ENCODE data around the gene LRRC19. TPM values are rescaled to one million over a fixed set of nuclear protein-coding genes. Genes with fewer than 3 reads are reported as not detected.

The LRRC19 gene
- total RNA-seq, 1 experiment from 2014 or later = not detected

- DNase-seq (ENCODE audit: low spot score) = no peak
- in situ Hi-C loops (cut with HindIII; ENCODE audit: low sequenced_read_pairs) = no loop called here
These were observed 48.6 kb downstream of the LRRC19 start for GRCh38 chr9:26956860-26957233.

DNA sequence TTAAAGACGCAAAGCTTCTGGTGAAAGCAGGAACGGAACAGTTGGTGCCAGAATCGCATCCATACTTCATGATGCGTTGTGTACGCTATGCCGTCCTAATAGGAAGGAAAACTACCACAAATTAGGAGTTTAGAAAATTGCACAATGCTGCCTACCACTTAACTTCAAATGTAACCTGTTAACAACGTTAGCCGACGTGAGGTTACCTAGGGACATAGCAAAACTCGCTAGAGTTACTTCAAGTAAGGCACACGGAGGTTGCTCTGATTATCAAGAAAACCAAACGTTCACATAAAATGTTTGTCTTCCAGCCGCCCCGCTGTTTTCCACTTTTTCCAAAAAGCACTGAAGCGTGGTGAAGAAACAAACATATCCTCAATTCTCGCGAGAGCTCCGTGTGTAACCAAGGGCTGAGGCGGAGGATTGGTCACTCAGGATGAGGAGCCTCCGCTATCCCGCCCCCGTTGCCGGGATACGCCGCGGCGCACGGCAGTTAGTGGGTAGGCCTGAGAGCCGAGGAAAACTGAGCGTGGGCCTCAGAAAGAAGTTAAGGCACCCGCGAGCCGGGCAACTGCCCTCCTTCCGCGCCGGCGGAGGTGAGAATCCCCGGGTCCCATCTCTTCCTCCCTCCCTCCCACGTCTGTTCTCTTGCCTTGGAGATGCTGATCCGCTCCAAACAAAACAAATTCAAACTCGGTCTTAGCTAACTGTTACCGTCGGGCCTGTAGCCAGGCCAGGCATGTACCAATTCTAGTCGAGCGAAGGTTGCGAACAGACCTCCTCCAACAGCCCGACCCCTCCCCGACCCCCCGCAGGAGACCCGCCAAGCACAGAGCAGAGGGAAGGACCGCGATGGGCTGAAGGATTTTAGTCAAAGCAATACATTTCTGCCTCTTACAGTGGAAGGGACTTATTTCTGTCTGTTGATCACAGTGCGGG, 49.3 kb downstream of the LRRC19 start, which contains the start of gene IFT74:
Gene IFT74 (plus strand): TSS at position 492 of the 939 bp plus-strand sequence. CDS start 5,556 bp downstream, outside the sequence.
- in situ Hi-C loops (cut with HindIII; ENCODE audit: low sequenced_read_pairs) = no loop called here
- peak; percentile 99 for DNase-seq (ENCODE audit: low spot score)

- DNase-seq (ENCODE audit: low spot score) = peak; percentile 37
These were observed 50.1 kb downstream of the LRRC19 start for GRCh38 chr9:26955222-26955903.

DNA sequence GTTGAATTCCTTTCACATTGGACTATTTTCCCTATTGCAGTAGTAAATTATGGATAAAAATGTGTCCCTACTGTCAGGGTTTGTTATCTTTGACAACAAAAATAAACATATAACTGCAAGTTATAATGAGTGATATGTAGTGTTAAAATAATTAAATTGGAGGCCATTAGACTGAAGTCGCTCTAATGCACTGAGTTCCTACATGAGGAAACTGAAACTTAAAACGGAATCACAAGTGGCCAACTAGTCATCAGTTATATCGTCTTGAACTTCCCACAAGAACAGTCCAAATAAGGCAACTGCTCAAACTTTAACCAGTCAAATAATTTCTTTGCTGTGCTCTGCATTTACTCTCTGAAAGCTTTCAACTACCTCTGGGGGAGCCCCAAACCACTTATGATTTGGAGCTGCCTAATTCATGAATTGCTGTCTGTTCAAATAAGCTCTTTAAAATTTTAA, 51.4 kb downstream of the LRRC19 start:
- DNase-seq (ENCODE audit: low spot score) = no peak
- in situ Hi-C loops (cut with HindIII; ENCODE audit: low sequenced_read_pairs) = no loop called here

More at GRCh38 chr9:26955222-26955903, 50.1 kb downstream of the LRRC19 start:
- in situ Hi-C loops (cut with HindIII; ENCODE audit: low sequenced_read_pairs) = no loop called here

- in situ Hi-C loops (cut with HindIII; ENCODE audit: low sequenced_read_pairs) = no loop called here
- no peak for DNase-seq (ENCODE audit: low spot score)
These were observed 53.7 kb downstream of the LRRC19 start for GRCh38 chr9:26951794-26952193.

DNA sequence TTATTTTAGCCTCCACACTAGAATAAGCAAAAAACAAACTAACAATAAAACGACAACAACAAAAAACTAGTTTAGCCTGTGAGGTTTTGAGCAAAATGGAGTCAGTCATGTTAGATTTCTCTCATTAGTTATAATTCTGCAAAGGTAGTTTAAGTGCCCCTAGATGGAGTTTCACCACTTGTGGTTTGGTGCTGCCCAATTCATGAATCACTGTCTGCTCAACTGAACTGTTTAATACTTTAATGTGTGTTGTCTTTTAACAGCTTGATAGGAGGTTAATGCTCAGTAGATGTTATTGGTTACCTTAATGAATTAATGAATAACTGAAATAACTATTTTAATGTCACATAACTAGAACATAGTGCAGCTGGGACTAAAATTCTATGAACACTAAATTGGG, 55.0 kb downstream of the LRRC19 start:
- DNase-seq (ENCODE audit: low spot score) = no peak
- in situ Hi-C loops (cut with HindIII; ENCODE audit: low sequenced_read_pairs) = no loop called here

DNA sequence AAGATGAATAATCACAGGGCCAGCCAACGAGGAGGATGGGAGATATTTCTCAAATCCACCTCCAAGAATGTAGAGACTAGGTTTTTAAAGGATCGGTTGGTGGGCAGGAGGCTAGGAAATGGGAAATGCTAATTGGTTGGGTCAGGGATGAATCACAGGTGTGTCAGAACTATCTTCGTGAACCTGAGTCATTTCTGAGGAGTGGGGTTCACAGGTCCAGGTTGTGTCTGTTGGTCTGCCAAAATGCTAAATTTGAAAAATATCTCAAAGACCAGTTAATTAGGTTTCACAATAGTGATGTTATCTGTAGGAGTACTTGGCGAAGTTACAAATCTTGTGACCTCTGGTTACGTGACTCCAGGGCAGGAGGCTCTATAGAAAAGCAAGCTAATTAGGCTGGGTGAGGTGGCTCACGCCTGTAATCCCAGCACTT, 55.8 kb downstream of the LRRC19 start:
- DNase-seq (ENCODE audit: low spot score) = no peak
- in situ Hi-C loops (cut with HindIII; ENCODE audit: low sequenced_read_pairs) = no loop called here

DNA sequence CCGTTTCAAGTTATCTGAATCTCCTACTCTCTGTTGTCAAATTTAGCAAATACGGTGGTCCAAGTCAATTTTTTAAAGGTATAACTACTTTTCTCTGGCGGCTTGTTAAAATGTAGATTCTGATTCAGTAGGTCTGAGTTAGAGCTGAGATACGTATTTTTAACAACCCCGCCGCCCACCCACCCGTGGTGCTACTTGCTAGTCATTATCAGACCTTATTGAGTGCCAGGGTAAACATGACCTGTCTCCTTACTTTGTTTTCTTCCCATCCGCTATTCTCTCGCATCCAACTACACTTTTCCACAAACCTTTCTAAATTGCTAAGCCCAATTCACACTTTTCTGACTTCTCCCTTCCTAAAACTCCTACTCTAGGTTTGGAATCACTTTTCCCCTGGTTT, 57.7 kb downstream of the LRRC19 start:
- no peak for DNase-seq (ENCODE audit: low spot score)
- in situ Hi-C loops (cut with HindIII; ENCODE audit: low sequenced_read_pairs) = no loop called here

DNA sequence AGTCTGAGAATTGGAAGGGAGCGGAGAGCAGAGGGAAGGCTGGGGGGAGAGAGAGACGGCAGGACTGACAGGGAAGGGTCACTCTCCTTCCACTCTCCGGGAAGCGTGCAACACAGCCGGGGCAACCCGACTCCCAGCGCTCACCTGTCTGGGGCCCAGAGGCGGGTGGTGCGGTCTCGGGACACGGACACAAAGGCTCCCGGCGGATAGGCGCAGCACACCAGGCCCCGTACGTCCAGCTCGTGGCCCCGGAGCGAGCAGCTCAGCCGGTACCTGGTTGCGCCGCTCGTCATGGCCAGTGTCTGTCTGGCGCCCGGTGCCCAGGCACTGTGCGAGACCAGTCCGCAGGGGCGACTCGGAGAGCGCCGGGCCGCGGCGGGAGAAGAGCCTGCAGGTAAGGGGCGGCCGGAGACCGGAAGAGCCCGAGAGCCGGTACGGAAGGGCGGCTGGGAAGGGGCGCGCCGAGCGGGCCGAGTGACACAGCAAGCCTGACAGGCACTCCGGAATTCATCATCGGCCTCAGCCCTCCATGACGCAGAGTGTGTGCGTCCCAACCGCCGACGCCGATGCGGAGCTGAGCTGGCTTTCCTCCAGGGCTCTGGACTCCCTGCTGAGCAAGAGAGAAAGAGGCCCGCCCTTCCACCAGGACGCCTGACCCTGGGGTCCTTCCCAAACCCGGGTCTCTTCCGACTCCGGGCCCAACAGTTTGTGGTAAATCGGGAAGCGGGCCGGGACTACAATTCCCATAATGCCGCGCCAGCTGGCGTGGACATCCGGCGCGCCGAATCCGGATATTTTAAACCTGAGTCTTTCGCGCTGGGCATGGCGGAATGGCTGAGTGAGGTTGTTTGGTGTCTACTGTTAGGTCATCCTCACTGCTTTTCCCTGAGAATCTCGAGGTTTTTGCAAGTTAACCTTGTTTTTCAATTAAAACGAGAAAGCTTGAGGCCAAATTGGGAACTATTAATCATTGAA, 58.4 kb downstream of the LRRC19 start, which contains the start of gene PLAA:
Gene PLAA (minus strand): TSS at position 490 of the 975 bp plus-strand sequence. CDS start 197 bp downstream, at position 293.
- peak; percentile 91 for DNase-seq (ENCODE audit: low spot score)

GRCh38 chr9:26945591-26945990, 59.9 kb downstream of the LRRC19 start:
- in situ Hi-C loops (cut with HindIII; ENCODE audit: low sequenced_read_pairs) = no loop called here
- no peak for DNase-seq (ENCODE audit: low spot score)

More for the DNA sequence above, 58.4 kb downstream of the LRRC19 start, which contains the start of gene PLAA:
- in situ Hi-C loops (cut with HindIII; ENCODE audit: low sequenced_read_pairs) = no loop called here

Other genes with a start within 250 kb of the LRRC19 start
- 17.0 and 24.2 TPM in 2 replicates for gene CAAP1, start 112.9 kb downstream of the LRRC19 start, total RNA-seq (2014; rRNA removed; shearing (Covaris generic))
- gene PLAA, start 58.4 kb downstream of the LRRC19 start, total RNA-seq (2014; rRNA removed; shearing (Covaris generic)) = 19.8 and 23.4 TPM in 2 replicates
- gene IFT74, start 49.3 kb downstream of the LRRC19 start, total RNA-seq (2014; rRNA removed; shearing (Covaris generic)) = 15.5 and 31.8 TPM in 2 replicates
- not detected in 2 replicates for gene TEK, start 103.6 kb upstream of the LRRC19 start, total RNA-seq (2014; rRNA removed; shearing (Covaris generic))